ENCODE results near the gene PLAAT5. TPM values are rescaled to one million over a fixed set of nuclear protein-coding genes. Genes with fewer than 3 reads are reported as not detected.

Gene PLAAT5
- total and polyA plus RNA-seq, 2 of the 8 experiments (the other 6 are each of a cell fraction or from before 2014, with no cell fraction given) = 16.0 to 18.7 TPM

DNA sequence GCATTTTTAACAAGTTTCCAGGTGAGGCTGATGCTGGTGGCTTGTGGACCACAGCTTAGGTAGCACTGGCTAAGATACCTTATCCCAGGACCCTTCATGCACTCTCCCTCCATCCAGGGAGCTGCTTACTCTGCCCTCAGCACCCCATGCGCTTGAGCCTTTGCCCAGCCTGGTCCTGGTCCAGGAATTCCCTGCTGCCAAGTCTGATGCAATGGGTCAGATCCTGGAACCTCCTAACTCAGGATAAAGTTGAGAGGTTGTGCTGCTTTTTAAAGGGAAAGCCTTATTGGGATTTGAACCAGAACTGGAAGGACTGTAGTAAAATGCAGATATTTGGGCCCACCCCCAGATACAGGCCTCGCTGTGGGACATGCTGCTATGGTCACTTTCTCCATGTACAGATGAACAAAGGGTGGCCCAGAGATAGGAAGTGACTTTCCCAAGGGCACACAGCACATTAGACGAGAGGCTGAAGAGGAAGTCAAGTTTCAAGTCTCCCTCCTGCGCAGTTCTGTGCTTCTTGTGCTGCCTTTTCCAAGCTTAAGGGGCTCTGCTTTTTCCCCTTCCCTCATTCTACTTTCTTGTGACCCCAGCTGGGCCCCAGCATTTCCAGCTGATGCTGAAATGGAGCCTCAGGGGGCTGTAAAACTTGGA, 14.1 kb upstream of the PLAAT5 start:
- Histone ChIP-seq H4K91ac (replicated peaks; ENCODE audit: insufficient read length, low read length) (peak overlapping the region; percentile 81), H3K56ac (replicated peaks; ENCODE audit: insufficient read length, low read depth, low read length) (no peak overlapping the region), H2BK12ac (ENCODE audit: low read depth, low read length) (peak overlapping the region; percentile 90; the same call in 1 of the 2 replicates), H3K4ac (replicated peaks; ENCODE audit: insufficient read length, low read depth, low read length) (no peak overlapping the region), H3K4me2 (ENCODE audit: insufficient read depth in 1 of 2, low read depth in 2 of 2, low read length in 2 of 2) (no peak overlapping the region), H3K27me3 (replicated peaks in 1 of 4; ENCODE audit: control insufficient read depth in 3 of 4, extremely low read depth in 1 of 4, insufficient read depth in 3 of 4, low read length in 3 of 4) (no peaks in the 10 kb centered on the region), H4K20me1 (replicated peaks in 1 of 2; ENCODE audit: control insufficient read depth in 1 of 2, insufficient read depth in 2 of 2, low read length in 2 of 2) (no peaks in the 10 kb centered on the region), H2AFZ (ENCODE audit: low read length) (no peak overlapping the region), H3K23me2 (ENCODE audit: low read depth, low read length) (no peaks in the 10 kb centered on the region), H3K79me1 (ENCODE audit: low read depth, low read length) (no peaks in the 10 kb centered on the region), H3K4me3 (ENCODE audit: extremely low read depth in 1 of 4, insufficient read depth in 2 of 4, low read depth in 3 of 4, low read length in 4 of 4) (no peak overlapping the region), H3K18ac (ENCODE audit: extremely low read depth, low read length) (peak overlapping the region; percentile 51), H4K5ac (ENCODE audit: insufficient read length, low read depth, low read length) (peak overlapping the region; percentile 24), H2BK15ac (ENCODE audit: low read length) (peak overlapping the region; percentile 55; the same call in 1 of the 2 replicates), H3K9me3 (ENCODE audit: insufficient read depth in 2 of 2, low read depth in 1 of 2, low read length in 1 of 2) (no peaks in the 10 kb centered on the region), H3K4me1 (replicated peaks in 1 of 4; ENCODE audit: control insufficient read depth in 3 of 4, insufficient read depth in 4 of 4, low read length in 3 of 4) (peaks cover 10 to 19% (median 15%) of the 10 kb centered on the region in 4 experiments), H3K36me3 (ENCODE audit: control insufficient read depth in 2 of 4, insufficient read depth in 4 of 4, low read length in 3 of 4) (0 out of 8 replicates have a peak, but pooled peaks cover 0 to 3% (median 0%) of the 10 kb centered on the region in 4 experiments), H2AK5ac (ENCODE audit: low read depth, low read length) (peak overlapping the region; percentile 5; the same call in 1 of the 2 replicates), H4K8ac (ENCODE audit: extremely low read depth, insufficient read depth, low read length) (no peak overlapping the region; the same call in 1 of the 2 replicates), H2BK5ac (ENCODE audit: low read depth, low read length) (peak overlapping the region; percentile 14; the same call in 1 of the 2 replicates), H3K27ac (ENCODE audit: low read depth, low read length) (no peak overlapping the region), H3K9ac (replicated peaks in 1 of 4; ENCODE audit: extremely low read depth in 1 of 4, low read depth in 3 of 4, low read length in 3 of 4) (no peak overlapping the region), H3K79me2 (ENCODE audit: control insufficient read depth in 1 of 2, insufficient read depth in 2 of 2, low read length in 2 of 2) (no peaks in the 10 kb centered on the region), H3K14ac (ENCODE audit: insufficient read length) (no peak overlapping the region), H3K23ac (ENCODE audit: insufficient read length) (no peak overlapping the region), H2BK120ac (replicated peaks; ENCODE audit: low read depth, low read length) (peak overlapping the region; percentile 35), H2BK20ac (ENCODE audit: low read length) (peak overlapping the region; percentile 87)
- DNase-seq (ENCODE audit: low read depth in 1 of 2, low spot score in 2 of 2) (no peak), FAIRE-seq (no peak)
- POLR2A ChIA-PET (ENCODE audit: partially characterized antibody) = interaction anchor here (1.3 to 3.0 kb wide), 3 partner anchors 12 to 24 kb away, joined by 5 to 17 read pairs (median 9); partner anchors contain the start of gene PLAAT5
- CTCF ChIA-PET (ENCODE audit: partially characterized antibody) = interaction anchor here (0.6 to 8.2 kb wide), 4 partner anchors 15 to 372 kb away, joined by 3 to 97 read pairs (median 29); partner anchors contain the start of gene PLAAT5
- TF ChIP-seq, protein P1, sequence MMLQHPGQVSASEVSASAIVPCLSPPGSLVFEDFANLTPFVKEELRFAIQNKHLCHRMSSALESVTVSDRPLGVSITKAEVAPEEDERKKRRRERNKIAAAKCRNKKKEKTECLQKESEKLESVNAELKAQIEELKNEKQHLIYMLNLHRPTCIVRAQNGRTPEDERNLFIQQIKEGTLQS (IDR thresholded peaks at IDR 0.05; ENCODE audit: insufficient read depth, low read depth, low read length) = no peak
- TF ChIP-seq KDM1A (IDR thresholded peaks at IDR 0.05; ENCODE audit: borderline replicate concordance, low read length) = peak; percentile 12; the same call in 1 of the 2 replicates
- 92% methylated on average over 4 of the region's 4 CpGs; no CpG with 5 or more reads in 1 of the 2 experiments for WGBS, 2 experiments (ENCODE audit: extremely low coverage in 1 of 2, insufficient coverage in 1 of 2, insufficient read length in 1 of 2, insufficient replicate concordance in 2 of 2, low coverage in 1 of 2, low lambda C conversion rate in 2 of 2, missing lambda C conversion rate in 1 of 2)
